ENCODE data around the gene TMEM11.

TMEM11 gene

DNA sequence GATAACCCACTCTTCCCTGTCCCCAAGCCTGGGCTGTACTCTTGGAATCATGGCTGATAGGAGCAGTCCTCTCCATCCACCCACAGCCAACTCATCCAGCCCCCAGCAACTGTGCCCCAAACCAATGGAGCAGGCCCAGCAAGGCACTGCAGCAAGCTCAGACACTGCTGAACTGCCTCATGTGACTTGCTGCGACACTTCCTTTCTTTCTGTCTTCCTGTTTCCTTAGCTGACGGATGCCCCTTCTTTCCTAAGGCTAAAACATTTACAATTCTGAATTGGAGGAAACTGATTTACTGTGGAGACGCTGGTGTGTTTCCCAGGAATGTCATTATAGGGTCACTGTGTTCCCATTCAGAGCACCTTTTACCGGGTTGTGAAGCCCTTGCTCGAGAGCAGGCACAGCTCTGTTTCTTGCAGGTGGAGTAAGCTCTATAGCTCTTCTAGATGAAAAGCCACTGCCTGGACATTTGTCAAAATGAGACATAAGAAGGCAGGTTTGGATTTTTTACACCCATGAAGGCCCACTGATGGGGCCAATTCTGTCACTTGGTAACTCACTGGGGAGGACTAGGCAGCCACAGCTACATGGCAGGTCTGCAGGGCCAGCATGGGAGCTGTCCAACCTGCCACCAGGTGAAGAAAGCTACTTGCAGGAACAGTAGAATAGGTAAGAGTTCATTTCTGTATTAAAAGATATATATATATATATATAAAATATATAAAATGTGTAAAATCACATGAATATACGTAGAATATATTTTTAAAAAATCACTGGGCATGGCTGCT, 27.4 kb downstream of the TMEM11 start:
- DNase-seq (ENCODE audit: low read depth in 2 of 2), result no peak

GRCh38 chr17:21185061-21185460, 28.9 kb downstream of the TMEM11 start:
- no peak for DNase-seq (ENCODE audit: low read depth in 2 of 2)

DNA sequence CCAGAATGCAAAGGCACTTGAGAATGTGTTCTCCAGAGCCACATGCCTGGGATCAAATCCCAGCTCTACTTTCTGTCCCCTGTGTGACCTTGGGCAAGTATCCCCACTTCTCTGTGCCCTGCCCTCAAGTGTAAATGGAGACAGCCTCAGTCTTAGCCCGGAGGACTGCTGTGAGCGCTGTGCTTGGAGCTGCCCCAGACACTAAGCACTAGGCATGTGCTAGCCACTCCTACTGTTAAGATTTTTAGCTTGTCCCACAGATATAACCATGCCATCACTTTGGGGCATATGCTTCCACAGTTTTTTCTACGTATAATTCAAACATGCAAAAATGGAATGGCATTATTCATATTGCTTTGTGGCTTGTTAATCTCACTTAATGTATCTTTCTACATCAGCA, 29.4 kb downstream of the TMEM11 start:
- no peak for DNase-seq (ENCODE audit: low read depth in 2 of 2)

GRCh38 chr17:21183468-21183867, 30.5 kb downstream of the TMEM11 start:
- no peak for DNase-seq (ENCODE audit: low read depth in 2 of 2)

DNA sequence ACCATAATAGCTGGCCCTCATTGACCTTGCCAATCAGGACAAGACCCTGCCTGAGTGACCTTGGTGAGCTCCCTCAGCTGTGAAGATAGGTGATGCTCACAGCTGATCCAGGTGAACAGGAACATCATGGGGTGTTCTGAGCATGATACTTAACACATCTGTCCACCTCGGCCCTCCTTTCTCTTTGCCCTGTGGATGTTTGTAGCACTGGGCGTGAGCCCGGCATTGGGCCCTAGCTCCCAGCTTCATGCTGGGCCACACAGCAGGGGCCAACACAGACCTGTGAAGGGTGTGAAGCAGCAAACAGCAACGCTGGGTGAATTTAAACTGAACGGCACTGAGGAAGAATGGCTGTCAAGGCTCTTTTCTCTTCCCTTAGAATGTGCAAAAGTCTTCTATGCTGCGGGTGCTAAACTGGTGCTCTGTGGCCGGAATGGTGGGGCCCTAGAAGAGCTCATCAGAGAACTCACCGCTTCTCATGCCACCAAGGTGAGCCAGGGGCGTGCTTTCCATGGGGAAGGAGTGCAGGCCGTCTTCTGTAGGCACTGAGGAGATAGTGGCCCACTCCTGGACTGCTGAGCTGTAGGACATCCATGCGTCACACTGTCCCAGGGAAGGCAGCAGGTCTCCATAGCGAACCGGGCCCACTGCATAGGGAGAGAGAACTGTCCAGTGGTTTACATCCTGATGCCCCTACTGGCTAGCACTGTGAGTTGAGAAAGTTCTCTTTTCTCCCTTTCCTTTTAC, 35.9 kb downstream of the TMEM11 start:
- DNase-seq (ENCODE audit: low read depth in 2 of 2), result no peak

- no peak for DNase-seq (ENCODE audit: low read depth in 2 of 2)
Measured at GRCh38 chr17:21177401-21177800, 36.6 kb downstream of the TMEM11 start.

- DNase-seq (ENCODE audit: low read depth in 2 of 2), result no peak
Measured at GRCh38 chr17:21176773-21177395, 37.1 kb downstream of the TMEM11 start.

DNA sequence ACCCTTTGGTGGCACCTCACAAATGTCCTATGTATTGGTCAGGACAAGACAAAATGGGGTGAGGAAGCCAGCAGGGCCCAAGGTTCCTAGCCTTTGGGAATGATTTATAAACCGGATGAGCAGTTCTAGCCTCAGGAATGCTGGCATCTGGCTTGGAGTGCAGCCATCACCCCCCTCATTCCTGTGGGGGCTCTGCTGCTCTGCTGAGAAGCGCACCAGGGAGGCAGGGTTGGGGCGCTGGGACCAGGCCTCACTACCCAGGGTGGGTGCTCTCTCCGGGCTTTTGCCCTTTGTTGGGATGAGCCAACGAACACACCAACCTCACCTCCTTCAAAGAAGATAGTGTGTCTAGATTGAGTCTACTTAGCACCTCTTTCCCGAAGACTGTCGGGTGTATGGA, 39.2 kb downstream of the TMEM11 start:
- DNase-seq (ENCODE audit: low read depth in 2 of 2), result no peak

- DNase-seq (ENCODE audit: low read depth in 2 of 2), result no peak
Measured at GRCh38 chr17:21174186-21174585, 39.8 kb downstream of the TMEM11 start.

DNA sequence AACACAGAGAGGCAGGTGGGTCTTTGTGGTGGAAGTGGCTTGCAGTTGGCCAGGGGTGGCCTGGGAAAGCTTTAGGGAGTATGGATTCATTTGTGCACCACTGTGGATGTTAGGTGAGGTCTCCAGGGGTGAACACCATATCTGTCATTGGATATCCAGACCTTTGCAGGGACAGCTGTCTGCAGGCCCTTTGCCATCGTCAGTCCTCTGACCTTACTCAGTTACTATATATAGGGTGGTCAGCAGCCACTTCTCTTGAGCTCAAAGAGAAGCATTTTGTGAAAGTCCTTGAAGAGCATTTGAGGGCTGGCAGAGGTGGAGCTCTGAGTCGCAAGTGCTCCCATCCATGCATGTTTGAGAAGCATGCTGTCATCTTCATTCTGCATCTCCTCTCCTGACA, 40.4 kb downstream of the TMEM11 start:
- no peak for DNase-seq (ENCODE audit: low read depth in 2 of 2)

DNA sequence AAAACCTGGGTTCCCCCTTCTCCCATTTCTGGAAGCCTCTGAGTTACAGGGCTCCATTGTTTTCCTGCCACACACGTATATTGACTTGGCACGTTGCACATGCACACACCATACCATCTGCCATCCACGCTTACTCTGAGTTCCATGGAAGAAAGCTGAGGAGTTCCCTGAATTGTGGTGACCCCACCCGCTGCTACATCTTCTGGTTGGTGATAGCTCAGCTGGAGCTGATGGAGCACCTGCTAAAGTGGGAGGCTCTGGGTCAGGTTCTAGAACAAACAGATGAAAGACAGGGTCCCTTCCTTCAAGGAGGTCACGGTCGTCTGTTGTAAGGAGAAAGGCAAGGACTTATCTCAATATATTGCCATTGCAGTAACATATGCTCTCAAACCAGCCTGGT, 41.1 kb downstream of the TMEM11 start:
- DNase-seq (ENCODE audit: low read depth in 2 of 2), result no peak

DNA sequence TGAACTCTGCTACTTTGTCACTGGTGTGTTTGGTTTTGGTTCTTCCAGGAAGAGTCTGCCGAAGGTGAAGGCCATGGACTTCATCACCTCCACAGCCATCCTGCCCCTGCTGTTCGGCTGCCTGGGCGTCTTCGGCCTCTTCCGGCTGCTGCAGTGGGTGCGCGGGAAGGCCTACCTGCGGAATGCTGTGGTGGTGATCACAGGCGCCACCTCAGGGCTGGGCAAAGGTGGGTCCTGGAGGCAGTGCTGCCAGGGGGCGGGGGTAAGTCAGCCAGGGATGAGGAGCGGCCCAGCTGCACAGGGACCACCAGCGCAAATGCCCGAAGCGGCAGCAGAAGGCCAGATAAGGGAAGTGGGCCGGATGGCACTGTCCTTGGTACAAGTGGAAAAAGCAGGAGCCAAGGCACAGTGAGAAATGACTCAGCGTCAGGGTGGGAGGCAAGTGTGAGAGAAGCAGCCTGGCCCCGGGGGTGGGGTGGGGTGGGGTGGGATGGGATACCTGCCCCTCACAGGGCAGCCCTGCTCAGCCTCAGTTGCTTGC, 41.9 kb downstream of the TMEM11 start:
- DNase-seq (ENCODE audit: low read depth in 2 of 2), result no peak

DNA sequence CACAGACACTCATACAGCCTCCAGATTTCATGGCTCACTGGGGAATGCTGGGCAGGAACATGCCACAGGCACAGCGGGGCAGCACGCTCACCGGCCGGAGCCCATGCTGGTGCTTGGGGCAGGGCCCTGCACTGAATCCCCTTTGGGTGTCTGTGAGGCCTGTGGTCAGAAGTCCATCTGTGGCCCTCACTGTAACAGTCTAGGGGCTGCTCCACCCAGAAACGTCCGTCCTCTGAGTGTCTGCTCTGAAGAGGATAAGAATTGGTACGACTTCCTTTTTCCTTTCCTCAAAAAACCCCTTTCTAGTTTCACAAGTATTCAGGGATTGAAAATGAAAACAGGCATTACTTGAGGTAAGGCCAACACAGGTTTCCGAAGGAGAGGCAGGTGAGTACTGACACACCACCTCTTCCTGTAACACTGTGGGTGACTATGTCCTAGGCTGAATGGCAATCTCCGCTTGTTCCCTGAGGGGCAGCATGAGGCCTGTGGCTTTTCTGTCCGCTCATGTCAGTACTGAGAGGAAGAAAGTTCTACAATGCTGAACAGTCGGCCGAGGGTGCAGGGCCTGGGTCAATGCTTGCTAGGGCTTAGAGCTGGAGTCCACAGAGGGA, 42.5 kb downstream of the TMEM11 start:
- DNase-seq (ENCODE audit: low read depth in 2 of 2), result no peak

- no peak for DNase-seq (ENCODE audit: low read depth in 2 of 2)
Measured at GRCh38 chr17:21170809-21171208, 43.2 kb downstream of the TMEM11 start.

- no peak for DNase-seq (ENCODE audit: low read depth in 2 of 2)
Measured at GRCh38 chr17:21169496-21169895, 44.5 kb downstream of the TMEM11 start.

GRCh38 chr17:21168555-21168865, 45.5 kb downstream of the TMEM11 start:
- DNase-seq (ENCODE audit: low read depth in 2 of 2), result no peak

- DNase-seq (ENCODE audit: low read depth in 2 of 2), result no peak
Measured at GRCh38 chr17:21167303-21167702, 46.7 kb downstream of the TMEM11 start.

DNA sequence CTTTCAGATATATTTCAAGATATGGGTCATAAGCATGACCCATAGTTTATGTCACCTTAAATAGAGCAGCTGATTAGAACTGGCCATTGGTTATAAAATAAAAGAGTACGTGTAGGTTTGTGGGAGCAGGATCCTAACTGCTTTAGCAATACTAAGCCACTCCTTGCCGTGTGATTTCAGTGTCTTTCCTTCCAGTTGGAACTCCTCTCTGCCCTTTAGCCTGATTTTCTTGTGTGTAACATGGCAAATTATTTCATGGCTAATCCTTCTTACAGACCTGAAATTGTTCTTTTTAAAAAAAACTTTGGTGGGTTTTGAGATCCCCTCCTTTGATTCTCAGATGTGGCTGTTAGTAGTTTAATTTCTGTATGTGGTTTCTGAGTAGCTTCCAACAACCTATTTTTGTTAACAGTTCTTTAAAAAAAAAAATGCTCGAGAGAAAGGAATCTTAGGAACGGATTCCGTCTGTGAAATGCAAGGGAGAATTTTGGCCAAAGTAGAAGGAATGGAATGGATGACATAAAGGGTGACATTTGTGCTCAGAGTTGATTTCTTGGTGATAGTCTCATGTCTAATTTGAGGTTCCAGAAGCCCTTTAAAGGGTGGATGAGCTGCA, 47.3 kb downstream of the TMEM11 start:
- DNase-seq (ENCODE audit: low read depth in 2 of 2), result no peak

GRCh38 chr17:21165922-21166594, 47.9 kb downstream of the TMEM11 start:
- DNase-seq (ENCODE audit: low read depth in 2 of 2), result no peak

GRCh38 chr17:21164620-21165019, 49.3 kb downstream of the TMEM11 start:
- no peak for DNase-seq (ENCODE audit: low read depth in 2 of 2)

DNA sequence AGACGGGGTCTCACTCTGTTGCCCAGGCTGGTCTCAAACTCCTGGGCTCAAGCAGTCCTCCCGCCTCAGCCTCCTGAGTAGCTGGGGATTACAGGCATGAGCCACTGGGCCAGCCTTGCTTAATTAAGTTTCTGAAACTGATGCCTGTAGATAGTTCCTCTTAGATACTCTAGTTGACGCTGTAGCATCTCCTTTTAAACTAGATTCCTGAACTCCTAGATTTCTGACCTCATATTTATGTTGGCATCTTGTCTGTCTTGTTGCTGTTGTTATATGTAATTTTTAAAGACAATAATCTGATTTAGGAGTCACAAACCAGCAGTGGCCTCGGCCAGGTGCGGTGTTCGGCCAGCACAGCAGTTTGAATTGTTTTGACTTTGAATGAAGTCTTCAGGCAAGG, 49.7 kb downstream of the TMEM11 start:
- no peak for DNase-seq (ENCODE audit: low read depth in 2 of 2)
